ENCODE data around the gene CRELD2.

The CRELD2 gene

DNA sequence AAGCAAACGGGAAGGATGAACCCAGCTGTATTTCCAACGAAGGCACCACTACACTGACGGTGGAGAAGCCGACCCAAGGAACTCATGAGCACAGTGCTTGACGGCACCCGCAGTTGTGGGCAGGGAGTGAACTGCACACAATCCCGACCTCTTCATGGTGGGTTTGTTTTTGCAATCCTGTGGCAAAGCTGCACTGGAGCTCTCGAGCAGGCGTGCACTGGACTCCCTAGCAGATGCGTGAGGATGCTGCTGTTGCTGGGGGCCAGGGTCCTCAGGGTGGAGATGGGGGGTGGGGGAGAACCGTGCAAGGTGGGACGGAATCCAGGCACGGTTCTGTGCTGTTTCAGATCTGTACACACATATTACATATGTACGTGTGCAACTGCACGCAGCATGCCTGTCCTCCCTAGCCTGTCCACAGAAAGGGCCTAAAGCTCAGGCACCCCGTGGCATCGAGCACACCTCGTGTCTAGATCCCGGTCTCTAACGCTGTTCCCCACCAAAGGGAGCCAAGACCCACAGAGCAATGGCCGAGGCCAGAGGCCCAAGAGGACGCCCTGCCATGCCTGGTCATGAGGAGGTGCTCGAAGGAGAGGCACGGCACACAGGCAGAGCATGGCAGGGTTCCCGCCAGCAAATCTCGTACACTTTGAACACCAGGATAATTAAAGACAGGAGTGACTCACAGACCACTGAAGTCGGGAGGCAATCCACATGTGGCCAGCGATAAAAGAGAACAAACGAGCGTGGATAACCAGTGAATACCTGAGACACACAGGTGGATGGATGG is 17.8 kb upstream of the CRELD2 start:
- H3K36me3 Mint-ChIP-seq (ENCODE audit: low read depth), result peaks cover 72% of the 10 kb centered on the region
- TF ChIP-seq, protein P1, sequence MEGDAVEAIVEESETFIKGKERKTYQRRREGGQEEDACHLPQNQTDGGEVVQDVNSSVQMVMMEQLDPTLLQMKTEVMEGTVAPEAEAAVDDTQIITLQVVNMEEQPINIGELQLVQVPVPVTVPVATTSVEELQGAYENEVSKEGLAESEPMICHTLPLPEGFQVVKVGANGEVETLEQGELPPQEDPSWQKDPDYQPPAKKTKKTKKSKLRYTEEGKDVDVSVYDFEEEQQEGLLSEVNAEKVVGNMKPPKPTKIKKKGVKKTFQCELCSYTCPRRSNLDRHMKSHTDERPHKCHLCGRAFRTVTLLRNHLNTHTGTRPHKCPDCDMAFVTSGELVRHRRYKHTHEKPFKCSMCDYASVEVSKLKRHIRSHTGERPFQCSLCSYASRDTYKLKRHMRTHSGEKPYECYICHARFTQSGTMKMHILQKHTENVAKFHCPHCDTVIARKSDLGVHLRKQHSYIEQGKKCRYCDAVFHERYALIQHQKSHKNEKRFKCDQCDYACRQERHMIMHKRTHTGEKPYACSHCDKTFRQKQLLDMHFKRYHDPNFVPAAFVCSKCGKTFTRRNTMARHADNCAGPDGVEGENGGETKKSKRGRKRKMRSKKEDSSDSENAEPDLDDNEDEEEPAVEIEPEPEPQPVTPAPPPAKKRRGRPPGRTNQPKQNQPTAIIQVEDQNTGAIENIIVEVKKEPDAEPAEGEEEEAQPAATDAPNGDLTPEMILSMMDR (IDR thresholded peaks at IDR 0.05; ENCODE audit: unreplicated experiment in 3 of 3), result no peak
- no peak overlapping the region for H3K27ac Mint-ChIP-seq
- peaks cover 6% of the 10 kb centered on the region for H3K9me3 Mint-ChIP-seq
- H3K27me3 Mint-ChIP-seq (ENCODE audit: low read depth), result peaks cover 6% of the 10 kb centered on the region
- H3K4me1 Mint-ChIP-seq, result no peaks in the 10 kb centered on the region
- H3K4me3 Mint-ChIP-seq, result no peak overlapping the region

DNA sequence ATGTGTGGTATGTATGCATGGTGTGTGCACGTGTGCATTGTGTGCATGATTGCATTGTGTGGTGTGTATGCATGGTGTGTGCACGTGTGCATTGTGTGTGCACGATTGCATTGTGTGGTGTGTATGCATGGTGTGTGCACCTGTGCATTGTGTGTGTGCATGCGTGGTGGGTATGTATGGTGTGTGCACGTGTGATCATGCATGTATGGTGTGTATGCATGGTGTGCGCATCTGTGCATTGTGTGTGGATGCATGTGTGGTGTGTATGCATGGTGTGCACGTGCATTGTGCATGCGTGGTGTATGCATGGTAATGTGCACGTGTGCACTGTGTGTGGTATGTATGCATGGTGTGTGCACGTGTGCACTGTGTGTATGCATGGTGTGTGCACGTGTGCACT is 17.0 kb upstream of the CRELD2 start:
- peaks cover 6% of the 10 kb centered on the region for H3K27me3 Mint-ChIP-seq (ENCODE audit: low read depth)
- H3K4me1 Mint-ChIP-seq, result no peaks in the 10 kb centered on the region
- H3K36me3 Mint-ChIP-seq (ENCODE audit: low read depth), result peaks cover 65% of the 10 kb centered on the region
- no peak overlapping the region for H3K27ac Mint-ChIP-seq
- peaks cover 6% of the 10 kb centered on the region for H3K9me3 Mint-ChIP-seq
- H3K4me3 Mint-ChIP-seq, result no peak overlapping the region
- TF ChIP-seq, protein P1 (IDR thresholded peaks at IDR 0.05; ENCODE audit: unreplicated experiment in 3 of 3), result no peak

DNA sequence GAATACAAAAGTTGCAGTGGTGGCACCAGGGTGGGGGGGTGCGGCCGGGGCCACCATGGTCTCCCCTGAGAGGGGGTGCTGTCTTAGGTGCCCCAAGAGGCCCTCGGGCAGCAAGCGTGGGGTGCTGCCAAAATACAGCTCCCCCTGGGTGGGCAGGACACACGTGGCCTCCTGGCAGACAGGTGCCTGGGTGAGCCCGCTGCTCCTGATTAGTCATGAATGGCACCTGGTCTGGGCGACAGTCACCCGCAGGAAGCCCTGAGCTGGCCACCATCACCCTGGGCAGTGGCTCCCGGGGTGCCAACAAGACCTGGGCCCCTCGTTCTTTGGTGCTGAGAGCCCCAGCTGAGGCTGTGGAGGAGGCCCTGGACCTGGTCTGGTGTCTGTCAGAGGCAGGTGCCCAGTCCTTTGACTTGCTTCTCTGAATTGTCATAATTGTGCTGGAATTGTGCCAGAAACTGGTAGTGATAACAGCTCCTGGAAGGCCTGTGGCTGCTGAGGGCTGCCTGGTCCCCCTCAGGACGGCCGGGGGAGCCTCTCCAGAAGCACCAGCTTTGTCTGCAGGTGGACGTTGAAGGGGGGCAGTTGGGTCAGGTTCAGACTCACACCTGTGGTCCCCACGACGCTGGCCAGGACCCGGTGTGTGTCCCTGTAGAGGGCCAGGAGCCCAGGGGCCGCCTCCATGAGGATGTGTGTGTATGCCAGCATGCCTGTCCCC is 15.0 kb upstream of the CRELD2 start:
- no peak overlapping the region for H3K4me3 Mint-ChIP-seq
- no peak overlapping the region for H3K27ac Mint-ChIP-seq
- no peaks in the 10 kb centered on the region for H3K9me3 Mint-ChIP-seq
- H3K4me1 Mint-ChIP-seq, result no peaks in the 10 kb centered on the region
- peaks cover 55% of the 10 kb centered on the region for H3K36me3 Mint-ChIP-seq (ENCODE audit: low read depth)
- TF ChIP-seq, protein P1 (IDR thresholded peaks at IDR 0.05; ENCODE audit: unreplicated experiment in 3 of 3), result no peak
- peaks cover 6% of the 10 kb centered on the region for H3K27me3 Mint-ChIP-seq (ENCODE audit: low read depth)

DNA sequence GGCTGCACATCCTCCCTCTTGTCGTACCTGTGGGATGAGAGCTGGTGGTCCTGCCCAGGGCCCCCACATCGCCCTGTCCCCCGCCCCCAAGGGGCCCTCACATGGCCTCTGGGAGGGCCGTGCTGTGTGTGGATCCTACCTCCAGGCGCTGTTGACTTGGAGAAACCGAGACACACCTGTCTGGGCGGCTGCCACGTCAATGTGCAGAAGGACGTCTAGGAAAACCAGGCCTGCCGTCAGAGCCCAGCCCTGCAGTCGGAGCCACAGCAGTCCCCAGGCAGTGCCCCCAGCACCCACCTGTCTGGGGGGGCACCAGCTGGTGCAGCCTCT is 14.4 kb upstream of the CRELD2 start:
- Mint-ChIP-seq H3K4me3 (no peak overlapping the region), H3K9me3 (no peaks in the 10 kb centered on the region), H3K27me3 (ENCODE audit: low read depth) (peaks cover 6% of the 10 kb centered on the region), H3K4me1 (no peaks in the 10 kb centered on the region), H3K36me3 (ENCODE audit: low read depth) (peaks cover 52% of the 10 kb centered on the region), H3K27ac (no peak overlapping the region)
- TF ChIP-seq, protein P1 (IDR thresholded peaks at IDR 0.05; ENCODE audit: unreplicated experiment in 3 of 3), result no peak

DNA sequence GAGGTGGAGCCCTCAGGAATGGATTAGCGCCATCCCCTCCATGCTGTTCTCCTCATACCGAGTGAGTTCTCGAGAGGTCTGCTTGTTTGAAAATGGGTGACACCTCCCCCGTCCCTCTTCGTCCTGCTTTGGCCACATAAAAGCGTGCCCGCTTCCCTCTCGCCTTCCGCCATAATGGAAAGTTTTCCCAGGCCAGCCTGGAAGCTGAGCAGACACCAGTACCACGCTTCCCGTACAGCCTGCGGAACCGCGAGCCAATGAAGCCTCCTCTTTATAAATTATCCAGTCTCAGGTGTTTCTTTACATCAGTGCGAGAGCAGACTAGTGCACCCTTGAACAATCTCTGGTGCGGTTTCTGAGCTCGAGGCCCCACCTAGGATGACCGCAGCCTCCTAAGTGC is 13.0 kb upstream of the CRELD2 start:
- TF ChIP-seq, protein P1 (IDR thresholded peaks at IDR 0.05; ENCODE audit: unreplicated experiment in 3 of 3), result no peak
- no peaks in the 10 kb centered on the region for H3K9me3 Mint-ChIP-seq
- no peak overlapping the region for H3K4me3 Mint-ChIP-seq
- no peaks in the 10 kb centered on the region for H3K4me1 Mint-ChIP-seq
- peaks cover 47% of the 10 kb centered on the region for H3K36me3 Mint-ChIP-seq (ENCODE audit: low read depth)
- peaks cover 6% of the 10 kb centered on the region for H3K27me3 Mint-ChIP-seq (ENCODE audit: low read depth)
- peak overlapping the region in 1 of 3 experiments; percentile 24 for H3K27ac Mint-ChIP-seq

Measured in nephron (organoid).